PC-9 (cell line): ENCODE data around the gene DUSP14.

ENCODE experiments used
- CTCF ChIP-seq: fragments of 200-600 bp; sonication (generic); conservative IDR thresholded peaks from 2 replicates; pipeline ENCODE4 v1.6.1; 2017; ENCODE audit warnings: mixed run types, antibody characterized with exemption, mild to moderate bottlenecking, moderate library complexity
- EZH2 ChIP-seq: fragments of 200-600 bp; sonication (generic); IDR thresholded peaks from 2 replicates; pipeline ENCODE4 v1.8.0; 2017; ENCODE audit warnings: antibody characterized with exemption, low read depth

DNA sequence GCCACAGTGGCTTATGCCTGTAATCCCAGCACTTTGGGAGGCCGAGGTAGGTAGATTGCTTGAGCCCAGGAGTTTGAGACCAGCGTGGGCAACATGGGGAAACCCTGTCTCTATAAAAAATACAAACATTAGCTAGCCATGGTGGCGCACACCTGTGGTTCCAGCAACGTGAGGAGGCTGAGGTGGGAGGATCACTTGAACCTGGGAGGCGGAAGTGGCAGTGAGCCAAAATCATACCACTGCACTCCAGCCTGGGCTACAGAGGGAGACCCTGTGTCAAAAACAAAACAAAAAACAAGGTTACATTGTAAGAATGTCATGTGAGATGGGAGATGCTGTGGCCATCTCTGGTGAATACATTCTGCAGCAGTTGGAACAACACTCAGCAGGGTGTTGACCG is 13.5 kb downstream of the DUSP14 start:
- TF ChIP-seq CTCF (no peak), EZH2 (no peak)
